Measurements from ENCODE around the gene C18orf63. TPM values are rescaled to one million over a fixed set of nuclear protein-coding genes. Genes with fewer than 3 reads are reported as not detected.

The C18orf63 gene
- total RNA-seq, 1 donor from 2014 or later, result not detected

GRCh38 chr18:74377776-74378175 is 62.1 kb downstream of the C18orf63 start:
- no peak for DNase-seq

- DNase-seq, result no peak
Observed at GRCh38 chr18:74378179-74378682, 62.6 kb downstream of the C18orf63 start.

- DNase-seq, result no peak
Observed at GRCh38 chr18:74380916-74381315, 65.3 kb downstream of the C18orf63 start.

- no peak for DNase-seq
Observed at GRCh38 chr18:74381621-74382295, 66.1 kb downstream of the C18orf63 start.

GRCh38 chr18:74382481-74383017 is 66.9 kb downstream of the C18orf63 start:
- no peak for DNase-seq

GRCh38 chr18:74387383-74387782 is 71.7 kb downstream of the C18orf63 start:
- peak; percentile 46 for DNase-seq

GRCh38 chr18:74388227-74388626 is 72.6 kb downstream of the C18orf63 start:
- DNase-seq, result no peak

GRCh38 chr18:74389171-74389927 is 73.7 kb downstream of the C18orf63 start:
- no peak for DNase-seq

- DNase-seq, result no peak
Observed at GRCh38 chr18:74389991-74390390, 74.4 kb downstream of the C18orf63 start.

- no peak for DNase-seq
Observed at GRCh38 chr18:74390900-74391299, 75.3 kb downstream of the C18orf63 start.

GRCh38 chr18:74392323-74392722 is 76.7 kb downstream of the C18orf63 start:
- no peak for DNase-seq

- no peak for DNase-seq
Observed at GRCh38 chr18:74395006-74395405, 79.4 kb downstream of the C18orf63 start.

- no peak for DNase-seq
Observed at GRCh38 chr18:74395648-74396154, 80.1 kb downstream of the C18orf63 start.

GRCh38 chr18:74396171-74397169 is 80.8 kb downstream of the C18orf63 start:
- peak; percentile 87 for DNase-seq

GRCh38 chr18:74397572-74397971 is 81.9 kb downstream of the C18orf63 start:
- no peak for DNase-seq

GRCh38 chr18:74399091-74399887 is 83.7 kb downstream of the C18orf63 start:
- no peak for DNase-seq

- DNase-seq, result peak; percentile 12
Observed at GRCh38 chr18:74400813-74401212, 85.2 kb downstream of the C18orf63 start.

GRCh38 chr18:74402806-74403433 is 87.3 kb downstream of the C18orf63 start:
- DNase-seq, result no peak

GRCh38 chr18:74407888-74408287 is 92.2 kb downstream of the C18orf63 start:
- no peak for DNase-seq
